KMS-11 (cell line): ENCODE measurements around the gene REXO4.

ENCODE experiments used
- H2AFZ ChIP-seq: fragments of 200-600 bp; sonication (generic); 2 replicates; pipeline ENCODE4 v1.6.1; 2016; ENCODE audit warnings: antibody characterized with exemption, mixed run types, low read depth
- H3K27ac ChIP-seq: fragments of 200-600 bp; sonication (generic); 2 replicates; pipeline ENCODE4 v1.6.1; 2016; ENCODE audit warnings: mild to moderate bottlenecking, mixed run types
- H3K27me3 ChIP-seq: fragments of 200-600 bp; sonication (generic); 2 replicates; pipeline ENCODE4 v1.6.1; 2017; ENCODE audit warnings: mild to moderate bottlenecking, low read depth, mixed run types, moderate library complexity; ENCODE audit not compliant: insufficient read depth
- H3K36me3 ChIP-seq: fragments of 200-600 bp; sonication (generic); 2 replicates; pipeline ENCODE4 v1.6.1; 2017; ENCODE audit warnings: mild to moderate bottlenecking, mixed run types; ENCODE audit not compliant: insufficient read depth
- H3K4me1 ChIP-seq: fragments of 200-600 bp; sonication (generic); 2 replicates; pipeline ENCODE4 v1.6.1; 2016; ENCODE audit warnings: mild to moderate bottlenecking, low read depth, mixed run types; ENCODE audit not compliant: poor library complexity, severe bottlenecking
- H3K4me2 ChIP-seq: fragments of 200-600 bp; sonication (generic); 2 replicates; pipeline ENCODE4 v1.7.0; 2016; ENCODE audit warnings: mild to moderate bottlenecking, mixed run types
- H3K4me3 ChIP-seq: fragments of 200-600 bp; sonication (generic); IDR thresholded peaks from 2 replicates; pipeline ENCODE4 v1.6.1; 2017; ENCODE audit warnings: low read depth, low read length, mixed read lengths; ENCODE audit not compliant: insufficient read depth
- H3K79me2 ChIP-seq: fragments of 200-600 bp; sonication (generic); 2 replicates; pipeline ENCODE4 v1.6.1; 2016; ENCODE audit warnings: low read depth, mixed run types; ENCODE audit not compliant: insufficient read depth
- H3K9ac ChIP-seq: fragments of 200-600 bp; sonication (generic); 2 replicates; pipeline ENCODE4 v1.6.1; 2016; ENCODE audit warnings: mild to moderate bottlenecking, mixed run types
- H4K20me1 ChIP-seq: fragments of 200-600 bp; sonication (generic); 2 replicates; pipeline ENCODE4 v1.6.1; 2016; ENCODE audit warnings: mild to moderate bottlenecking, mixed run types; ENCODE audit not compliant: insufficient read depth
- CTCF ChIP-seq: fragments of 200-600 bp; sonication (generic); conservative IDR thresholded peaks from 2 replicates; pipeline ENCODE4 v1.6.1; 2017; ENCODE audit warnings: low read depth, mild to moderate bottlenecking, antibody characterized with exemption, low read length, moderate library complexity, mixed read lengths

The REXO4 gene

GRCh38 chr9:133433351-133433843 is 15.6 kb upstream of the REXO4 start:
- H4K20me1 ChIP-seq, result no peaks in the 10 kb centered on the region
- H3K36me3 ChIP-seq, result no peaks in the 10 kb centered on the region
- H3K27ac ChIP-seq, result no peak overlapping the region
- no peak for TF ChIP-seq CTCF
- H3K27me3 ChIP-seq, result peaks cover 71% of the 10 kb centered on the region
- no peak overlapping the region for H2AFZ ChIP-seq
- H3K79me2 ChIP-seq, result no peaks in the 10 kb centered on the region
- no peaks in the 10 kb centered on the region for H3K4me1 ChIP-seq
- H3K9ac ChIP-seq, result no peak overlapping the region
- H3K4me3 ChIP-seq, result no peak overlapping the region
- H3K4me2 ChIP-seq, result no peak overlapping the region

- no peak overlapping the region for H3K27ac ChIP-seq
- no peak overlapping the region for H2AFZ ChIP-seq
- H3K4me3 ChIP-seq, result no peak overlapping the region
- no peaks in the 10 kb centered on the region for H3K36me3 ChIP-seq
- no peaks in the 10 kb centered on the region for H3K4me1 ChIP-seq
- TF ChIP-seq CTCF, result no peak
- H4K20me1 ChIP-seq, result no peaks in the 10 kb centered on the region
- H3K79me2 ChIP-seq, result no peaks in the 10 kb centered on the region
- peaks cover 69% of the 10 kb centered on the region for H3K27me3 ChIP-seq
- H3K9ac ChIP-seq, result no peak overlapping the region
- H3K4me2 ChIP-seq, result no peak overlapping the region
These were observed 12.4 kb upstream of the REXO4 start for GRCh38 chr9:133430244-133430643.

GRCh38 chr9:133429641-133430161 is 11.9 kb upstream of the REXO4 start:
- no peak overlapping the region for H3K9ac ChIP-seq
- no peak overlapping the region for H2AFZ ChIP-seq
- no peak overlapping the region for H3K4me2 ChIP-seq
- H4K20me1 ChIP-seq, result no peaks in the 10 kb centered on the region
- no peak for TF ChIP-seq CTCF
- no peaks in the 10 kb centered on the region for H3K36me3 ChIP-seq
- no peaks in the 10 kb centered on the region for H3K4me1 ChIP-seq
- peaks cover 69% of the 10 kb centered on the region for H3K27me3 ChIP-seq
- no peak overlapping the region for H3K4me3 ChIP-seq
- H3K27ac ChIP-seq, result no peak overlapping the region
- no peaks in the 10 kb centered on the region for H3K79me2 ChIP-seq

- Histone ChIP-seq H3K27ac (no peak overlapping the region), H4K20me1 (no peaks in the 10 kb centered on the region), H3K27me3 (peaks cover 69% of the 10 kb centered on the region), H3K4me1 (no peaks in the 10 kb centered on the region), H3K79me2 (no peaks in the 10 kb centered on the region), H3K4me2 (no peak overlapping the region), H3K4me3 (no peak overlapping the region), H3K9ac (no peak overlapping the region), H3K36me3 (no peaks in the 10 kb centered on the region), H2AFZ (no peak overlapping the region)
- TF ChIP-seq CTCF, result no peak
These were observed 11.4 kb upstream of the REXO4 start for GRCh38 chr9:133429214-133429613.
